IPS-20b (cell line): ENCODE data around the gene SLC38A5.

Experiments used
- H3K27ac ChIP-seq: one replicate; pipeline ENCODE4 v1.5.1; 2013; ENCODE audit warnings: low read length
- H3K27me3 ChIP-seq: 2 replicates; pipeline ENCODE4 v1.6.1; 2013; ENCODE audit warnings: mild to moderate bottlenecking, low read length, inconsistent platforms; ENCODE audit not compliant: insufficient read depth
- H3K36me3 ChIP-seq: 2 replicates; pipeline ENCODE4 v1.6.1; 2013; ENCODE audit warnings: low read depth, mild to moderate bottlenecking, inconsistent platforms, low read length, moderate library complexity; ENCODE audit not compliant: insufficient read depth
- H3K4me1 ChIP-seq: 2 replicates; pipeline ENCODE4 v1.6.1; 2013; ENCODE audit warnings: mild to moderate bottlenecking, control low read depth, inconsistent platforms, low read length, moderate library complexity; ENCODE audit not compliant: insufficient read depth
- H3K4me3 ChIP-seq: 2 replicates; pipeline ENCODE4 v1.5.1; 2013; ENCODE audit warnings: mild to moderate bottlenecking, low read length, inconsistent platforms
- H3K9ac ChIP-seq: 2 replicates; pipeline ENCODE4 v1.6.1; 2013; ENCODE audit warnings: low read depth, mild to moderate bottlenecking, inconsistent platforms, low read length, moderate library complexity
- H3K9me3 ChIP-seq: 2 replicates; pipeline ENCODE4 v1.6.1; 2013; ENCODE audit warnings: mild to moderate bottlenecking, low read depth, low read length, inconsistent platforms; ENCODE audit not compliant: insufficient read depth

Gene SLC38A5

GRCh38 chrX:48489296-48489695, 19.2 kb upstream of the SLC38A5 start:
- Histone ChIP-seq H3K36me3 (peaks cover 13% of the 10 kb centered on the region; the same call in 1 of the 2 replicates), H3K9me3 (no peaks in the 10 kb centered on the region), H3K27ac (no peak overlapping the region), H3K9ac (no peak overlapping the region), H3K27me3 (no peaks in the 10 kb centered on the region), H3K4me1 (no peaks in the 10 kb centered on the region), H3K4me3 (no peak overlapping the region)

- no peak overlapping the region for H3K9ac ChIP-seq
- H3K4me1 ChIP-seq, result no peaks in the 10 kb centered on the region
- no peaks in the 10 kb centered on the region for H3K9me3 ChIP-seq
- H3K27ac ChIP-seq, result no peak overlapping the region
- H3K4me3 ChIP-seq, result no peak overlapping the region
- H3K27me3 ChIP-seq, result no peaks in the 10 kb centered on the region
- H3K36me3 ChIP-seq, result peaks cover 22% of the 10 kb centered on the region
These were observed 18.0 kb upstream of the SLC38A5 start for GRCh38 chrX:48488034-48488433.

- Histone ChIP-seq H3K4me1 (no peaks in the 10 kb centered on the region), H3K36me3 (peaks cover 28% of the 10 kb centered on the region), H3K9me3 (no peaks in the 10 kb centered on the region), H3K9ac (no peak overlapping the region), H3K4me3 (no peak overlapping the region), H3K27ac (no peak overlapping the region), H3K27me3 (no peaks in the 10 kb centered on the region)
These were observed 17.3 kb upstream of the SLC38A5 start for GRCh38 chrX:48487362-48487798.

- Histone ChIP-seq H3K9me3 (no peaks in the 10 kb centered on the region), H3K27me3 (no peaks in the 10 kb centered on the region), H3K4me3 (no peak overlapping the region), H3K9ac (no peak overlapping the region), H3K36me3 (peaks cover 52% of the 10 kb centered on the region), H3K4me1 (no peaks in the 10 kb centered on the region), H3K27ac (no peak overlapping the region)
These were observed 12.5 kb upstream of the SLC38A5 start for GRCh38 chrX:48482526-48482925.

- no peaks in the 10 kb centered on the region for H3K4me1 ChIP-seq
- no peak overlapping the region for H3K9ac ChIP-seq
- H3K27ac ChIP-seq, result no peak overlapping the region
- peaks cover 47% of the 10 kb centered on the region for H3K36me3 ChIP-seq
- H3K4me3 ChIP-seq, result no peak overlapping the region
- no peaks in the 10 kb centered on the region for H3K9me3 ChIP-seq
- no peaks in the 10 kb centered on the region for H3K27me3 ChIP-seq
These were observed 10.5 kb upstream of the SLC38A5 start for GRCh38 chrX:48480583-48480982.

- H3K36me3 ChIP-seq, result peaks cover 43% of the 10 kb centered on the region
- H3K4me1 ChIP-seq, result no peaks in the 10 kb centered on the region
- H3K9ac ChIP-seq, result no peak overlapping the region
- H3K27ac ChIP-seq, result no peak overlapping the region
- H3K4me3 ChIP-seq, result no peak overlapping the region
- H3K9me3 ChIP-seq, result no peaks in the 10 kb centered on the region
- H3K27me3 ChIP-seq, result no peaks in the 10 kb centered on the region
These were observed 10.1 kb upstream of the SLC38A5 start for GRCh38 chrX:48480142-48480541.

- Histone ChIP-seq H3K27me3 (no peaks in the 10 kb centered on the region), H3K9me3 (no peaks in the 10 kb centered on the region), H3K27ac (no peak overlapping the region), H3K36me3 (peaks cover 37% of the 10 kb centered on the region), H3K4me3 (no peak overlapping the region), H3K4me1 (no peaks in the 10 kb centered on the region; the same call in 1 of the 2 replicates), H3K9ac (no peak overlapping the region)
These were observed 8.7 kb upstream of the SLC38A5 start for GRCh38 chrX:48478806-48479205.

- Histone ChIP-seq H3K36me3 (peaks cover 32% of the 10 kb centered on the region; the same call in 1 of the 2 replicates), H3K27ac (no peak overlapping the region), H3K4me1 (peaks cover 3% of the 10 kb centered on the region; the same call in 1 of the 2 replicates), H3K27me3 (no peaks in the 10 kb centered on the region), H3K4me3 (no peak overlapping the region), H3K9me3 (no peaks in the 10 kb centered on the region), H3K9ac (no peak overlapping the region)
These were observed 8.1 kb upstream of the SLC38A5 start for GRCh38 chrX:48477960-48478755.

- Histone ChIP-seq H3K4me1 (peaks cover 6% of the 10 kb centered on the region; the same call in 1 of the 2 replicates), H3K9ac (peak overlapping the region; percentile 83), H3K9me3 (no peaks in the 10 kb centered on the region), H3K36me3 (peaks cover 19% of the 10 kb centered on the region; the same call in 1 of the 2 replicates), H3K27me3 (no peaks in the 10 kb centered on the region), H3K27ac (no peak overlapping the region), H3K4me3 (peak overlapping the region; percentile 94)
These were observed 6.9 kb upstream of the SLC38A5 start for GRCh38 chrX:48476919-48477318.

- Histone ChIP-seq H3K27me3 (no peaks in the 10 kb centered on the region), H3K27ac (peak within 1 kb of the TSS; percentile 65), H3K4me1 (peaks cover 6% of the 10 kb centered on the region; the same call in 1 of the 2 replicates)
These were observed 5.9 kb upstream of the SLC38A5 start, which contains the start of gene FTSJ1 for GRCh38 chrX:48475774-48476577. Gene FTSJ1, plus strand, starts transcription at chrX:48476199. Its CDS starts 1,849 bp downstream, at chrX:48478048.

GRCh38 chrX:48475296-48475695, 5.2 kb upstream of the SLC38A5 start:
- peaks cover 6% of the 10 kb centered on the region; the same call in 1 of the 2 replicates for H3K4me1 ChIP-seq
- H3K27ac ChIP-seq, result no peak overlapping the region
- H3K9ac ChIP-seq, result peak overlapping the region; percentile 83
- peak overlapping the region; percentile 94 for H3K4me3 ChIP-seq
- peaks cover 7% of the 10 kb centered on the region; the same call in 1 of the 2 replicates for H3K36me3 ChIP-seq
- H3K27me3 ChIP-seq, result no peaks in the 10 kb centered on the region
- H3K9me3 ChIP-seq, result no peaks in the 10 kb centered on the region

More at GRCh38 chrX:48475774-48476577, 5.9 kb upstream of the SLC38A5 start, which contains the start of gene FTSJ1:
- peak within 1 kb of the TSS; percentile 94 for H3K4me3 ChIP-seq
- no peaks in the 10 kb centered on the region for H3K9me3 ChIP-seq
- peaks cover 10% of the 10 kb centered on the region; the same call in 1 of the 2 replicates for H3K36me3 ChIP-seq
- peak within 1 kb of the TSS; percentile 83 for H3K9ac ChIP-seq
